A673 (cell line): ENCODE measurements around the gene MIS18A. TPM values are rescaled to one million over a fixed set of nuclear protein-coding genes. Genes with fewer than 3 reads are reported as not detected.

Experiments used
- BruUV-seq: library from RNA; stranded (reverse); fragments of 400-500 nt; replicated peaks from 2 replicates; lab custom pipeline; 2021; lab: Mats Ljungman, UMichigan
- CTCF ChIA-PET: fragments of 300-600 bp; sonication (Branson Sonifier 250); formaldehyde crosslinking; loops from one replicate; lab custom pipeline; 2022; ENCODE audit warnings: antibody characterized with exemption; lab: Charles Lee
- POLR2A ChIA-PET: fragments of 300-600 bp; sonication (Branson Sonifier 250); formaldehyde crosslinking; loops from one replicate; lab custom pipeline; 2022; ENCODE audit warnings: antibody characterized with exemption; ENCODE audit not compliant: low non-redundant PET; lab: Charles Lee
- DNase-seq: peaks from one replicate; pipeline ENCODE4 v3.0.0-alpha.2; 2015; ENCODE audit warnings: low spot score
- H3K27ac ChIP-seq: fragments of 200-600 bp; sonication (generic); 2 replicates; pipeline ENCODE4 v1.5.1; 2016; ENCODE audit warnings: mixed run types, low read depth, mild to moderate bottlenecking, mixed read lengths, antibody characterized with exemption, low read length; ENCODE audit not compliant: poor library complexity, severe bottlenecking
- H3K27me3 ChIP-seq: fragments of 200-600 bp; sonication (generic); replicated peaks from 2 replicates; pipeline ENCODE4 v1.6.1; 2017; ENCODE audit warnings: mixed run types, low read depth, mild to moderate bottlenecking, mixed read lengths, antibody characterized with exemption, low read length; ENCODE audit not compliant: insufficient read depth, poor library complexity
- H3K36me3 ChIP-seq: fragments of 200-600 bp; sonication (generic); 2 replicates; pipeline ENCODE4 v1.6.1; 2016; ENCODE audit warnings: mixed run types, mild to moderate bottlenecking, mixed read lengths, antibody characterized with exemption, low read length; ENCODE audit not compliant: insufficient read depth, poor library complexity, severe bottlenecking
- H3K4me1 ChIP-seq: fragments of 200-600 bp; sonication (generic); 2 replicates; pipeline ENCODE4 v1.6.1; 2017; ENCODE audit warnings: mixed run types, mild to moderate bottlenecking, mixed read lengths, antibody characterized with exemption, low read length; ENCODE audit not compliant: insufficient read depth, poor library complexity, severe bottlenecking
- H3K4me3 ChIP-seq: fragments of 200-600 bp; sonication (generic); 2 replicates; pipeline ENCODE4 v1.5.1; 2016; ENCODE audit warnings: low read depth, mixed run types, mild to moderate bottlenecking, mixed read lengths, low read length; ENCODE audit not compliant: poor library complexity, severe bottlenecking
- H3K9me3 ChIP-seq: fragments of 200-600 bp; sonication (generic); 2 replicates; pipeline ENCODE4 v1.6.1; 2016; ENCODE audit warnings: mixed run types, low read depth, mild to moderate bottlenecking, mixed read lengths, antibody characterized with exemption, low read length; ENCODE audit not compliant: poor library complexity, severe bottlenecking
- EZH2 ChIP-seq: fragments of 200-600 bp; sonication (generic); IDR thresholded peaks from 2 replicates; pipeline ENCODE4 v1.6.1; 2017; ENCODE audit warnings: borderline replicate concordance, low read depth, mild to moderate bottlenecking, mixed read lengths, antibody characterized with exemption, low read length; ENCODE audit not compliant: poor library complexity, severe bottlenecking
- intact Hi-C: fragments of 100-400 bp; cut with micrococcal nuclease; formaldehyde crosslinking; loops from one replicate; pipeline ENCODE4 v1.10.0; 2022; ENCODE audit not compliant: unreplicated experiment
- total RNA-seq: library from RNA; stranded (reverse); gene quantifications from 2 replicates; pipeline ENCODE4 v1.2.3, GENCODE V29; 2021
- TF ChIP-seq, protein P1 (sequence below): fragments of 300-800, 200-600 bp; sonication (generic); conservative IDR thresholded peaks from 2 replicates; pipeline ENCODE4 v1.5.1; 2017; ENCODE audit warnings: low read depth, mild to moderate bottlenecking, antibody characterized with exemption, low read length, moderate library complexity, mixed read lengths

The MIS18A gene
- total RNA-seq, 1 experiment from 2014 or later: 40.1 TPM

DNA sequence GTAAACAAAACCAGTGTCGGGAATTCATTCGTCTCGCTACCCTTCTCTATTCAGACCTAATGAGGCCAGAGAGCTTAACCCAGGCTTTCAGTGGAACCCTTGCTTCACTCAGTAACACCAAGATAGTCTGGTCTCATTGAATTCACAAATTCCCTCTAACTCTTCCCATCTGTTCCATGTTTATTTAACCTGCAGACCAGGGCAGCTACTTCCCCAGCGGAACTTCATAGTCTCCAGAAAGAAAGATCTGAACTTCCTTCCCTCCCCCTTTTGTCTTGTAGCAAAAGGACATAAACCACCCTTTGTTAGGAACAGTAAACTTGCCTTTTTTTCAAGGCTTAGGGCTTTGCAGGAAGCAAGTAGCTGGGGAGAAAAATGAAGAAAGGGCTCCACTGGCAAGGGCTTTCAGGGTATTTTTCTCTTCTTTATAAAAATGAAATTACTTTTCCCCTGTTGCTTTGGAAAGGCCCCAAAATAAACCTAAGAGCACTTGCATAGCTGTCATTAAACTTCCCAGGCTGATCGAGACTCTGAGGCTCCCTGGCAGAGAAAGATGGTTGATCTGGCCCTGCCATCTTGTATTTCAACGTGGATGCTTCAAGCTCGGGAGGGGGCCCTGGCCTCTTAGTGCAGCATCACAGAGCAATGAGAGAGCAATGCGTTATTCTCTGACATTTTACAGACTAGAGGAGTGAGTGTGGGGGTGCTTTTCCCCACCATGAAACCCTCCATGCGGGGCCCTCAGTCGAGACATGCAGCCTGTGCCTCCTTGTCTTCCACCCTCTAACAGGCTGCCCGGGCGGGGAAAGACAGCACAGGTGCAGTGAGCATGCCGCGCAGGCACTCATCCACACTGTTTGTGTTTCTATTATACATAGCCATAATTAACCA is 30.0 kb downstream of the MIS18A start:
- no peak overlapping the region for H3K4me3 ChIP-seq
- intact Hi-C loops: no loop called here
- no peak for DNase-seq
- no peaks in the 10 kb centered on the region for H3K4me1 ChIP-seq
- no peak overlapping the region for H3K27ac ChIP-seq
- H3K27me3 ChIP-seq: peaks cover 42% of the 10 kb centered on the region
- H3K36me3 ChIP-seq: no peaks in the 10 kb centered on the region
- ChIA-PET CTCF (no interaction called here), POLR2A (no interaction called here)
- TF ChIP-seq, protein P1, sequence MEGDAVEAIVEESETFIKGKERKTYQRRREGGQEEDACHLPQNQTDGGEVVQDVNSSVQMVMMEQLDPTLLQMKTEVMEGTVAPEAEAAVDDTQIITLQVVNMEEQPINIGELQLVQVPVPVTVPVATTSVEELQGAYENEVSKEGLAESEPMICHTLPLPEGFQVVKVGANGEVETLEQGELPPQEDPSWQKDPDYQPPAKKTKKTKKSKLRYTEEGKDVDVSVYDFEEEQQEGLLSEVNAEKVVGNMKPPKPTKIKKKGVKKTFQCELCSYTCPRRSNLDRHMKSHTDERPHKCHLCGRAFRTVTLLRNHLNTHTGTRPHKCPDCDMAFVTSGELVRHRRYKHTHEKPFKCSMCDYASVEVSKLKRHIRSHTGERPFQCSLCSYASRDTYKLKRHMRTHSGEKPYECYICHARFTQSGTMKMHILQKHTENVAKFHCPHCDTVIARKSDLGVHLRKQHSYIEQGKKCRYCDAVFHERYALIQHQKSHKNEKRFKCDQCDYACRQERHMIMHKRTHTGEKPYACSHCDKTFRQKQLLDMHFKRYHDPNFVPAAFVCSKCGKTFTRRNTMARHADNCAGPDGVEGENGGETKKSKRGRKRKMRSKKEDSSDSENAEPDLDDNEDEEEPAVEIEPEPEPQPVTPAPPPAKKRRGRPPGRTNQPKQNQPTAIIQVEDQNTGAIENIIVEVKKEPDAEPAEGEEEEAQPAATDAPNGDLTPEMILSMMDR: no peak
- no peak for TF ChIP-seq EZH2
- no TSS peak for BruUV-seq
- no peaks in the 10 kb centered on the region for H3K9me3 ChIP-seq

DNA sequence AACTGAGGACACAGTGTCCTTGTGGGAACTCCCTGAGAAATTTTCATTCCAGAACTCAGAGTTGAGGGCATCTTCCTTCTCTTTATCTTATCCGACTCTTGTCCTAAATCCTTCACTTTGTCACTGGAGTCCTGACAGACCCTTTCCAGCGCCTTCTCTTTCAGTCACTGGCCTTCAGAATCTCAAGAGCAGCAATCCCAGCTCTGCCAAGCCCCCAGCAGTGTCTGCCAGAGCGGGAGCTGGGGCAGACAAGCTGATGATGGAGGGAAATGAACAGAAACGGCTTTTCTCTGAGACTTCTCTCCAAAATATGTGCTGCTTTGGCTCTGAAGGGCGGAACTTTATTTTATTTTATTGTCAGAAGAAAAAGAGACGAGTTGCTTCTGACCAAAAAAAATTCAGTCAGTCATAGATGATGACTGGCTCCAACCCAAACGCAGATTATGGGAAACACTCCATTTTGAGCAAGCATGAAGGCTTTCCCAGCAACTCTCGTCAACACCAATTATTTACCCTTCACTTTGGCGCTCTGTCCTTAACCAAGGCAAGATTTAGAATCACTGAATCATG is 32.2 kb downstream of the MIS18A start:
- no peak for DNase-seq
- POLR2A ChIA-PET: no interaction called here
- Histone ChIP-seq H3K9me3 (no peaks in the 10 kb centered on the region), H3K4me3 (no peak overlapping the region), H3K36me3 (no peaks in the 10 kb centered on the region), H3K27me3 (peaks cover 36% of the 10 kb centered on the region), H3K4me1 (no peaks in the 10 kb centered on the region), H3K27ac (no peak overlapping the region)
- no peak for TF ChIP-seq EZH2
- TF ChIP-seq, protein P1: no peak
- no TSS peak for BruUV-seq
- CTCF ChIA-PET: interaction anchor here (0.5 kb wide), 1 partner anchor 20 kb away, joined by 6 read pairs; no protein-coding TSS in a partner anchor
- intact Hi-C loops: no loop called here

DNA sequence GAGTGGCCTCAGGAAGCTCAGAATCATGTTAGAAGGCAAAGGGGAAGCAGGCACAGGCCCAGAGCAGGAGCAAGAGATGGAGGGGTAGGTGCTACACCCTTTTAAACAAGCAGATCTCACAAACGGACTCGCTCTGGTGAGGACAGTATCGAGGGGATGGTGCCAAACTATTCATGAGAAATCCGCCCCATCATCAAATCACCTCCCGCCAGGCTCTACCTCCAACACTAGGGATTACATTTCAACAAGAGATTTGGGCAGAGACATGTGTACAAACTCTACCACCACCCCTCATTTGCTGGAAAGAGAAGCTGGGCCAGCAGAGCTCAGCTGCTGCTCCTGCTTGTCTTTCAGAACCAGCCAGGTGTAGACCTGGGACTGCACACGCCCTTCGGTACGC is 32.9 kb downstream of the MIS18A start:
- TF ChIP-seq, protein P1: no peak
- TF ChIP-seq EZH2: no peak
- DNase-seq: no peak
- intact Hi-C loops: no loop called here
- POLR2A ChIA-PET: no interaction called here
- no peak overlapping the region for H3K4me3 ChIP-seq
- no peak overlapping the region for H3K27ac ChIP-seq
- no peaks in the 10 kb centered on the region for H3K9me3 ChIP-seq
- CTCF ChIA-PET: no interaction called here
- H3K4me1 ChIP-seq: no peaks in the 10 kb centered on the region
- BruUV-seq: no TSS peak
- H3K36me3 ChIP-seq: no peaks in the 10 kb centered on the region
- H3K27me3 ChIP-seq: peaks cover 31% of the 10 kb centered on the region
